GM21528 (cell line): ENCODE data around the gene OR51E2.

Experiments
- ATAC-seq: cut with Tn5 transposase; IDR thresholded peaks from one replicate; pipeline ENCODE4 v1.9.1; 2021; ENCODE audit warnings: mild to moderate bottlenecking, moderate library complexity; ENCODE audit not compliant: unreplicated experiment, low FRiP score

The OR51E2 gene

GRCh38 chr11:4664786-4665185 is 32.9 kb downstream of the OR51E2 start:
- no peak for ATAC-seq

- no peak for ATAC-seq
Measured at GRCh38 chr11:4664183-4664582, 33.5 kb downstream of the OR51E2 start.

- no peak for ATAC-seq
Measured at GRCh38 chr11:4662876-4663275, 34.8 kb downstream of the OR51E2 start.

- ATAC-seq = no peak
Measured at GRCh38 chr11:4658629-4659445, 38.8 kb downstream of the OR51E2 start.

GRCh38 chr11:4654635-4655369 is 42.9 kb downstream of the OR51E2 start:
- no peak for ATAC-seq

GRCh38 chr11:4647766-4648165 is 49.9 kb downstream of the OR51E2 start:
- ATAC-seq = no peak

- ATAC-seq = no peak
Measured at GRCh38 chr11:4645974-4646373, 51.7 kb downstream of the OR51E2 start.

- no peak for ATAC-seq
Measured at GRCh38 chr11:4644233-4644632, 53.4 kb downstream of the OR51E2 start.

GRCh38 chr11:4643682-4644081 is 54.0 kb downstream of the OR51E2 start, which contains the start of gene OR51E1:
TSS of gene OR51E1 (plus strand) at chr11:4643982. CDS start at chr11:4652527, 8,545 bp downstream.
- ATAC-seq = no peak

GRCh38 chr11:4643076-4643475 is 54.6 kb downstream of the OR51E2 start:
- no peak for ATAC-seq

GRCh38 chr11:4642043-4642442 is 55.6 kb downstream of the OR51E2 start:
- no peak for ATAC-seq

GRCh38 chr11:4641501-4641900 is 56.2 kb downstream of the OR51E2 start:
- no peak for ATAC-seq

GRCh38 chr11:4639931-4640330 is 57.7 kb downstream of the OR51E2 start:
- ATAC-seq = no peak

- no peak for ATAC-seq
Measured at GRCh38 chr11:4637662-4638047, 60.0 kb downstream of the OR51E2 start.

- ATAC-seq = peak; percentile 97
Measured at GRCh38 chr11:4636962-4637661, 60.5 kb downstream of the OR51E2 start, which contains the start of gene OR51D1. TSS of gene OR51D1 (plus strand) at chr11:4637477. CDS start at chr11:4639791, 2,314 bp downstream.

GRCh38 chr11:4636136-4636535 is 61.5 kb downstream of the OR51E2 start:
- no peak for ATAC-seq
